NCI-H1694 (cell line): ENCODE measurements around the gene ATXN7L3.

Experiments
- DNase-seq: peaks from one replicate; lab custom pipeline; 2025; lab: John Stamatoyannopoulos, UW

Gene ATXN7L3

DNA sequence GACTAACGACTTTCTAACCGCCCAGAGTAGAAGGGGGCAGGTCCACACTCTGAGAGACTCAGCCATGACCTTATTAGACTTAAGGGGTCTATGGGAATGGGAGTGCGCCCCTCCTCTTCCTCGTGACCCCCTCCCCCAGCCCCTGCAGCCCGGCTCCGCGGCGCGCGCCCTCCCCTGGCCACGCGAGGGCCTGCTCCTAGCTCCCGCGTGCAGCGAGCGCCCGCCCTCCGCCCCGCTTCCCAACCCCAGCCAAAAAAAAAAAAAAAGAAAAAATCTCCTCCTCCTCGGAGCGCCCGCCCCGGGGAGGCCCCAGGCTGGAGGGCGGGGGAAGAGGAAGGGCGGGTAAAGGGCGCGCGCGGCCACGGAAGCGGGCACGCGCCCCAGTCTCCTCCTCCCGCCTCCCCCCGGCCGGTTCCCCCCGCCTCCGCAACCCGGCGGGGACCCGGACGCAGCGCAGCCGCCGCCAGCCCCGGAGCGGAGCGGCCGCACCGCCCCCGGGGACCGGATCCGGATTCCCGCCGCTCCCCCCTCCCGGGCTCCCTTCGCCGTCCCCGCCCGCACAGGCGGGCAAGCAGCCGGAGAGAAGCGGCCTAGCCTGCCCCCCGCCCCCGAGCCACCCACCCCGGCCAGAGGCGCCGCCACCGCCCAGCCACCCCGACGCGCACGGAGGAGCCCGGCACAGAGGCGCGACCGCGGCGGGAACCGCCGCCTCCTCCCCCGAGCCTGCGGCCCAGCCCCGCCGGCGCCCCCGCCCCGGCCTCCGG lies 18.8 kb upstream of the ATXN7L3 start:
- peak; percentile 87 for DNase-seq

DNA sequence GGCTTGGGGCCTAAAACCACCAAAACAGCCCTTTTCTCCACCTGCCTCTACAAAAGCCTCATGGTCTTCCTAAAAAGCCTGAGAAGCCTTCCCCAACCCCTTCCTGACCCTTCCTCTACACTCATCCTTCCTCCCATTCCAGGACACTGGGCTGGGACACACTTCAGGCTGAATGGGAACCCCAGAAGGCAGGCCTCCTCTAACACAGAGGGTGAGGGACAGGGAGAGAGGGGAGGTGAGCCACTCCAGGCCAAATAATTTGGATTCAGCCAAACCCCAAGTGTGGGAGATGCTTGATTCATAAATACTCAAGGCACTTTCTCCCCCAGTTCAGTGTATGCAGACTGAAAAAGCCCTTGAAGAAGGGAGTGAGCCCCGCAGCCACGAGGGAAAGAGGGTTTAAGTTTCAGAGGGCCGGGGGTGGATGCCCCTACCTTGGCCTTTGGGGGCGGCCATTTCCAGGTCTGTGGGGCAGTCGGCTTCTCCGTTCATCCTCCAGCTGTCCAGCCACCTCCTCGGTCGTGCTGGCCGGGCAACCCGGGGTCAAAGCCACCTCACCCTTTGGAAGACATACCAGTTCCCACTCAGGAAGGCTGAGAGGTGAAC lies 18.2 kb upstream of the ATXN7L3 start:
- DNase-seq = no peak

- DNase-seq = no peak
Measured at GRCh38 chr17:44216694-44217093, 17.0 kb upstream of the ATXN7L3 start.

GRCh38 chr17:44216173-44216572 lies 16.5 kb upstream of the ATXN7L3 start:
- DNase-seq = no peak

- DNase-seq = no peak
Measured at GRCh38 chr17:44214896-44215295, 15.2 kb upstream of the ATXN7L3 start.

- no peak for DNase-seq
Measured at GRCh38 chr17:44214230-44214494, 14.5 kb upstream of the ATXN7L3 start.

GRCh38 chr17:44213403-44214229 lies 13.9 kb upstream of the ATXN7L3 start:
- DNase-seq = peak; percentile 67

DNA sequence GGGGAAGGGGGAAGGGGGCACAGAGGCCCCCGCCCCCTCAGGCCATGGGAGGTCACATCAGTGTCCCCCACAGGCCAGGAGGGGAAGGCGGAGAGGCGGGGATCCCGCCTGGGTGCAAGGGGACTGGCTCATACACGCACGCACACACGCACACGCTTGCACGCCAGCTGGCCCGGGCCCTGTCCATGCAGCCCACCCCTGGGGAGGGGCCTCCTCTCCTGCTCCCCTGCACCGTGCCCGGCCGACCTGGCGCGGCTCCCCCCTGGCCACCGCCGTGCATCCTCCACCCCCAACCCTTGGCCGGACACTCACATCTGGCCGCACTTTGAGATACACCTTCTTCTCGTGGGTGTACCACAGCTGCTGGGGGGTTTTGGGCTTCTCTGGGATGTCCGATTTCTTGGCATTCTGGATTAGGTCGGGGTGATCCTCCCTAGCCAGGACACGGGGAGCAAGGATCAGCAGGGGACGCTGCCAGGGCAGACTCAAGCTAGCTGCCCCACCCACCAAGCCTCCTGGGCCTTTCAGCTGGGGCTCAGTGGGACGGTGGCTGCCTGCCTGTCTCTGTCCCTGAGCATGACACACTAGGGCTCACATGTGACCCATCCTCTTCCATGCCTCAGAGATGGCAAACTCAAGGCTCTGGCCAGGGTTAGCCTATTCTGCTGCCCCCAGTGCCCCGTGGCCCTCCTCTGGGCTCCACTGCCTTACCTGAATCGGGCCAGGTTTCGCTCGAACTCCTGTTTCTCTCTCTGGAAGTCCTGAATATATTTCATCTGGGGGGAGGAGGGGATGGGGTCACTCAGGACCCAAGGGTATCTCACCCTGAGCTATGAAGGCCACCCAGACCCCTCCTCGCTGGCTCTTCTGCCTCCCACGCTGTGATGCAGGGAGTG lies 13.1 kb upstream of the ATXN7L3 start:
- peak; percentile 19 for DNase-seq

- no peak for DNase-seq
Measured at GRCh38 chr17:44211281-44212265, 11.9 kb upstream of the ATXN7L3 start.

DNA sequence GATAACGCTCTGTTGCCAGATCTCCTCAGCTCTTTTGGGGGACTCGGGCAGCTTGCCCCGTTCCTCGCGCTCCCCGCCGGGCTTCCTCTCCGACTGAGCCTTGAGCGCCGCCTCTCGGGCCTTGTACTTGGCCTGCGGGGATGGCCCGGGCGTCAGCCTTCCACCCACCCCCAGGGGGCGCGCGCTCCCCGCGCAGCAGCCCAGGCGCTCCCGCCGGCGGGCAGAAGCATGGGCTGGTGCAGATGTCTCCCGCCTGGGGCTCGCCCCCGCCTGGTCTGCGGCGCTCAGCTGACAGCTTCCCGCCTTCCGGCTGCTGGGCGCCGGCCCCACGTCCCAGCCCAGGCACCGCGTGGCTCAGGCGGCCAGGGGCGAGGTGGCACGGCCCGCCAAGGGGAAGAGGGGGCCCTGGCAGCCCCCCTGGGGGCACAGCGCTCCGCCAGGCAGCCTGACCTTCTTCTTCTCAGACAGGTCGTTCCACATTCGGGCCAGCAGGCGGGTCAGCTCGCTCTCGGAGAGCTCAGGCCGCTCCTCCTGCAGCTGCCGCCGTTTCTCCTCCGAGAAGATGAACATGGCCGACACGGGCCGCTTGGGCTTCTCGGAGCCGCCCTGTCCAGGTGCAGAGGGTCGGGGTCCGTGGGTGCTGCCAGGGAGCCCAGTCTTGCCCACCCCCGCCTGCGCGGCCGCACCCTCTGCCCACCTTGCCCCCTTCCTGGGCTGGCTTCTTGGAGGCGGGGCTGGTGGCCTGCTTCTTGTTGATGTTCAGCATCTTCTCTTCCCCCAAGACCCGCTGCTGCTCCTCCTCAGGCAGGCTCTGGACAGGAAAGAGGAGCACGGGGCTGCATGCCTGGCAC lies 10.9 kb upstream of the ATXN7L3 start:
- peak; percentile 60 for DNase-seq

DNA sequence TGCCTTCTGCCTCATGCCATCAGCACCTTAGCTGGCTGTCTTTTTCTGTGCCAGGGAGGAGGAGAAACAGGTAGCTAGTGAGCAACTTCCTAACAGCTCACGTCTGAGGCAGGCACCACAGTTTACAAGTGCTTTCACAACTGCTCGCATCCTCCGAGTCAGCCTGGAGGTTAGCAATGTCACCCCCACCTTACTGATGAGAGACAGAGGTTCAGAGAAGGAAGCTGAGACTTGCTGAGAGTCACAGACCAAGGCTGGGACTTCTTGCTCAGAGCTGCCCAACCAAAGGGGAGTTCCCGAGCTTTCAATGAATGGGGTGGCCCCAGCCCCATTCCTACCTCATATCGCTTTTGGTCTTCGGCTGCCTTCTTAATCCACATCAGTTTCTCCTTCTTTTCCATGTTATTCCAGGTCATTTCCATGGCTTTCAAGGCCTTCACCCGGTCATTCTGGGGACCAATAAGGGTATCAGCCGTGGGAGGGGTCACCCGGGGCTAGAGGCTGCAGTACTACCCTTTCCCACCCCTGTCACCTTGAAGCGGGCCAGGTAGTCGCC lies 10.2 kb upstream of the ATXN7L3 start:
- no peak for DNase-seq

DNA sequence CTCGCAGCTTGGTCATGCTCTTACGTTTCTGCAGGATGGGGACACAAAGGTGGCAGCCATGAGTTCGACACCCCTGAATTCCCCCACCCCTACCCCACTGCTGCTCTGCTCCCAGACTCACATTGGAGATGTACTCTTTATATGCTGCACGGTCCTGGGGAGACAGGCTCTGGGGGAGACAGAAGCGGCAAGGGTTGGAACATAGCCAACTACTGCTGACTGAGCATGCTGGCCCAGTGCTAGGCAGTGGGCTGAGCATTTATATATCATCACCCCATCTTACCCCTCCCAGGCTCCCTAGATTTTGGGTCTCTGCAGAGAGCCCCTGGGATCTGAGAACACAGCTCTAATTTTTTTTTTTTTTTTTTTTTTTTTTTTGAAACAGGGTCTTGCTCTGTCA lies 8.1 kb upstream of the ATXN7L3 start:
- DNase-seq = no peak

DNA sequence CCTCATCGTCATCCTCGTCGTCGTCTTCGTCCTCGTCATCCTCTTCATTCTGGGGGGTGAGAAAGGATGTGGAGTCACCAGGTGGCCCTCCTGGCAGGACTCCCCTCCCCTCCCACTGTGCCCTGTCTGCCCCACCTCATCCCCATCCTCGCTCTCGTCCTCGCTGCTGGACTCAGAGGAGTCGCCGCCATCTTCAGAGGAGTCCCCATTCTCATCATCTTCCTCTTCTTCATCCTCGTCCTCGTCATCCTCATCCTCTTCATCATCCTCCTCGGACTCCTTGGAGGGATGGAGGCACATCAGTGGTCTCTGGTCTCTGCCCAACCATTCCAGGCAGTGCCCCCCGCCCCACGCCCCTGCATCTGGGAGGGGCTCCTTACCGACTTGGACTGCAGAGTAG lies 7.6 kb upstream of the ATXN7L3 start:
- DNase-seq = no peak

DNA sequence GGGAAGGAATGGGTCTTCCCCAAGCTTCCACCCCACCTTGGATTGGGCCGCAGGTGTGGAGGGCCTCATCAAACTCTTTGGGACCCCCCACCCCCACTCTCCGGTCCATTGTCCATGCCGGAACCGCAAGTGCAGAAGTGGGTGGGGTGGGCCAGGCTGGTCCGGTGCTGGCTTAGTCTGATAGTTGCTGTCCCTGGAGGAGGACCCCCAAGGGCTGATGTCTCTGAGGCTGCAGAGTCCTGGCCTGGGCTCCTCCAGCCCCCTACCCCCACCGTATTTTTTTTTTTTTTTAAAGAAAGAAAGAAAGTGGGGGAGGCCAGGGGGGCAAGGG lies 7.1 kb upstream of the ATXN7L3 start:
- no peak for DNase-seq

GRCh38 chr17:44205962-44206824 lies 6.5 kb upstream of the ATXN7L3 start:
- DNase-seq = no peak

- DNase-seq = no peak
Measured at GRCh38 chr17:44204441-44204882, 4.8 kb upstream of the ATXN7L3 start.

- DNase-seq = peak; percentile 80
Measured at GRCh38 chr17:44203731-44204440, 4.2 kb upstream of the ATXN7L3 start.

GRCh38 chr17:44202756-44203155 lies 3.1 kb upstream of the ATXN7L3 start:
- DNase-seq = no peak
